ENCODE results near the gene FARS2. TPM values are rescaled to one million over a fixed set of nuclear protein-coding genes. Genes with fewer than 3 reads are reported as not detected.

FARS2 gene
- total and polyA plus RNA-seq, 8 donors, result 15.1 to 20.3 (median 17.9) TPM

DNA sequence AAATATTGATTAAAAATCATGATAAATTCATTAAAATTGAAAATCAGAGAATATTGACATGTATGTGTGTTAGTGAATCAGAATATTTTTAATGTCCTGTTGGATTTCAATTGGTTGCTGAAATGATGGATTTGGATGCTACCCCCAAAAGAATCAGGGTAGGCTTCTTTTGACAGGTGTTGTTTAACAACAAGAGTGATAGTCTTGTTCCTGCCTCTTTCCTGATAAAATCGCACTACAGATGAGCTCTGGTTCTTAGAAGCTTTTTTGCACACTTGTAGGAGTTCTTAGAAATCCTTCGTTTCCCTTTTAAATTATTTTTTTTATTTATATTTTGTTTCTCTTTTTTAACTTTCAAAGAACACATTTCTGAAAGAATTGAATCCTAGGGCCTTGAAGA, 259.5 kb downstream of the FARS2 start:
- TF ChIP-seq CTCF (IDR thresholded peaks at IDR 0.05), result no peak
- peaks cover 0 to 8% of the 10 kb centered on the region in 2 donors for H3K4me1 ChIP-seq
- DNase-seq (no peak), ATAC-seq (no peak)
- intact Hi-C loops (cut with DNase I), result no loop called here
- no peak overlapping the region for H3K27ac ChIP-seq
- no peaks in the 10 kb centered on the region for H3K36me3 ChIP-seq
- no peak overlapping the region for H3K4me3 ChIP-seq
- no peaks in the 10 kb centered on the region for H3K9me3 ChIP-seq
- no peaks in the 10 kb centered on the region for H3K27me3 ChIP-seq

GRCh38 chr6:5521322-5521721, 260.0 kb downstream of the FARS2 start:
- TF ChIP-seq CTCF (IDR thresholded peaks at IDR 0.05), result no peak
- no peak overlapping the region for H3K27ac ChIP-seq
- H3K9me3 ChIP-seq, result no peaks in the 10 kb centered on the region
- intact Hi-C loops (cut with DNase I), result no loop called here
- no peak overlapping the region for H3K4me3 ChIP-seq
- no peaks in the 10 kb centered on the region for H3K27me3 ChIP-seq
- ATAC-seq, result no peak
- no peak for DNase-seq
- peaks cover 0 to 8% of the 10 kb centered on the region in 2 donors for H3K4me1 ChIP-seq
- H3K36me3 ChIP-seq, result no peaks in the 10 kb centered on the region

- intact Hi-C loops (cut with DNase I), result no loop called here
- Histone ChIP-seq H3K4me3 (no peak overlapping the region), H3K4me1 (peaks cover 0 to 8% of the 10 kb centered on the region in 2 donors), H3K36me3 (no peaks in the 10 kb centered on the region), H3K27me3 (no peaks in the 10 kb centered on the region), H3K9me3 (no peaks in the 10 kb centered on the region), H3K27ac (no peak overlapping the region)
- DNase-seq (no peak), ATAC-seq (no peak)
- no peak for TF ChIP-seq CTCF (IDR thresholded peaks at IDR 0.05)
These were observed 260.8 kb downstream of the FARS2 start for GRCh38 chr6:5522147-5522546.

DNA sequence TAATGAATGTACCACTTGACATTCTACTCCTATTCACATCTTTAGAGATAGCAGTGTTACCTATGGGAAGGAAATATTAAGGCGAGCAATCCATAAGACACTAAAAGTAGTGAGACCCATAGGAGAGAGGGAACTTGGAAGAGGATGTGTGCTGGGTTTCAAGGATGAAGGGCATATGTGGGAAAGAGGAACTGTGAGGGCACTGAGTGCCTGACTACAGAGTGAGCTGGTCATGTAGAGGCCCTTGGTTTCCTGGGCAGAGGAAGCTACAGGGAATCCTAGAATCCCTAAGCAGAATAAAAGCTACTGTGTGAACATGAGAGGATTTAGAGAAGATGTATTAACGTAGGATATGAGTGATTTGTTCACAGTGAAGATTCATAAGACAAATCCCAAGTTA, 262.8 kb downstream of the FARS2 start:
- H3K27ac ChIP-seq, result no peak overlapping the region
- ATAC-seq (peak; percentile 16), DNase-seq (no peak)
- no peaks in the 10 kb centered on the region for H3K9me3 ChIP-seq
- no peak overlapping the region for H3K4me3 ChIP-seq
- TF ChIP-seq CTCF (IDR thresholded peaks at IDR 0.05), result no peak
- intact Hi-C loops (cut with DNase I), result no loop called here
- peaks cover 0 to 8% of the 10 kb centered on the region in 2 donors for H3K4me1 ChIP-seq
- H3K27me3 ChIP-seq, result no peaks in the 10 kb centered on the region
- no peaks in the 10 kb centered on the region for H3K36me3 ChIP-seq

- Histone ChIP-seq H3K4me3 (no peak overlapping the region), H3K9me3 (no peaks in the 10 kb centered on the region), H3K36me3 (no peaks in the 10 kb centered on the region), H3K27me3 (no peaks in the 10 kb centered on the region), H3K4me1 (peaks cover 0 to 8% of the 10 kb centered on the region in 2 donors), H3K27ac (no peak overlapping the region)
- DNase-seq (peak in 2 of 4 donors; percentile 45 to 51), ATAC-seq (peak; percentile 95)
- intact Hi-C loops (cut with DNase I), result no loop called here
- no peak for TF ChIP-seq CTCF (IDR thresholded peaks at IDR 0.05)
These were observed 263.9 kb downstream of the FARS2 start for GRCh38 chr6:5525209-5525608.
